GM19397 (cell line): ENCODE results near the gene FAF1.
A peak's percentile ranks its signal among the peaks of the same experiment; 100 is the strongest.

ENCODE experiments used
- ATAC-seq: cut with Tn5 transposase; IDR thresholded peaks from one replicate; pipeline ENCODE4 v1.9.1; 2021; ENCODE audit warnings: mild to moderate bottlenecking, moderate library complexity; ENCODE audit not compliant: unreplicated experiment

FAF1 gene

DNA sequence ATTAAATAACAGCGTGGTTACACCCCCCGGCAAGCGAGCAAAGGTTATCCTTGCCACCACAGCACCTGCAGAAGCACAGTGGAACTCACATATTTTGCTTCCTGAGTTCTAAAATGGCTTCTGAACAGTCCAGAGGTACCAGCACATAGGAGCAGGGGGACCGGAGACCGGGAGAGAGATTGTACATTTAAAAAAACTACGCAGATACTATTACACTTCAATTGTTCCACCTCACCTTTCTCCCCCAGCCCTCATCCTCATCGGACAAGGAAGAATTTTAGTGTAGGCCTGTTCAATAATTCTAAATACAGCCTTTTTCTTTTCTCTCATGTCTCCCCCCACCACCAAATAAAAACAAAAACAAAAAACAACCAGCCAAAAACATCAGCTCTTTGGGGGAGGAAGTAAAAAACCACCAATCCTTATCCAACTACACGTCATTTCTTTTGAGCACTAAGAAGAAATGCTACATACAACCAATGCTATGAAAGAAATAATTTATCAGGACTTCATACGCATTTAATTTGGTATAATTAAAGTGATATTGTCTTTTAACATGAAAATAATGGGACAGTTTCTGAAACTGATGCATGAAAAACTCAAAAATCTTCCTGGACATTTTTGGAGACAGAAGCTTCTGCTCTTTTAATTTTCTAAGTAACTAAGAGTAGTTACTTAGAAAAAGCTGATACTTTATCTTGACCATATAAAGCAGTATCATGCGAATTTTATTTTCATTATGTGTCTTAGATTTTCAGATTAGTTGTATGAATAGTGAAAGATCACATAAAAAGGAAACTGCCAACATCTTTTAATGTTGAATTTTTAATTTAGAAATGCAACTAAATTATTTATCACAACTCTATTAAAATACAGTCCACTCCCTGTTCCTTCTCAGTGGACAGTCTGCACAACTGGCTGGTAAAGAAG is 19.1 kb upstream of the FAF1 start:
- ATAC-seq, result no peak

DNA sequence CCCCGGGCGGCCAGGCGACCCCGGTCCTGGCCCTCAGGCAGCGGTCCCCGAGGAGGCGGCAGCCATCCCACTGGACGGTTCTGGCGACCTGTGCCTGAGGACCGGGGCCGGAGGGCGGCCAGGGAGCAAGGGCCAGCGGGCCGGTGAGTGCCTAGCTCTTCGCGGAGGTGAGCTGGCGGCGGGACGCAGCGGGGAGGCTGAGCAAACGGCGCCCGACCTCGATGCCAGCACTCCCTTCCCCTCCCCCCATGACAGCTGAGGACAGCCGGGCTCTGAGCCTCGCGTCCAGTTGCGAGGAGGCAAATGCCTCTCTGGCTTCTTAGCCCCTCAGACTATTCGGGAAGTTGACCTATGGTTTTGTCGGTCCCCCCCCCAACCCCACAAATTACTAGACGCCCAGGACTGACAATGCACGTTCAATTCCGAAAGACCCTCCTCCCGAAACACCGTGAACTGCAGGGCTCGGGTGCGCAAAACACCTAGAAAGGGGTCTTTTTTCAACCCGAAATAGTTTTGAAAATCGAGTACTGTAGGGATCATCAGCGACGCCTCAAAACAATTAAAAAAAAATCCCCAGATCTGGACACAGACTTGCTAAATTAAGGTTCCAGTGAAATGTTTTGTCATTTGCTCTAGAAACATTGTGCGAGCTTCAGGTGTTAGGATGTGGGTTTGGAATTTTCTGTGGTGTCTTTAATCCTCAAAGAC is 18.2 kb upstream of the FAF1 start:
- ATAC-seq, result peak; percentile 51

DNA sequence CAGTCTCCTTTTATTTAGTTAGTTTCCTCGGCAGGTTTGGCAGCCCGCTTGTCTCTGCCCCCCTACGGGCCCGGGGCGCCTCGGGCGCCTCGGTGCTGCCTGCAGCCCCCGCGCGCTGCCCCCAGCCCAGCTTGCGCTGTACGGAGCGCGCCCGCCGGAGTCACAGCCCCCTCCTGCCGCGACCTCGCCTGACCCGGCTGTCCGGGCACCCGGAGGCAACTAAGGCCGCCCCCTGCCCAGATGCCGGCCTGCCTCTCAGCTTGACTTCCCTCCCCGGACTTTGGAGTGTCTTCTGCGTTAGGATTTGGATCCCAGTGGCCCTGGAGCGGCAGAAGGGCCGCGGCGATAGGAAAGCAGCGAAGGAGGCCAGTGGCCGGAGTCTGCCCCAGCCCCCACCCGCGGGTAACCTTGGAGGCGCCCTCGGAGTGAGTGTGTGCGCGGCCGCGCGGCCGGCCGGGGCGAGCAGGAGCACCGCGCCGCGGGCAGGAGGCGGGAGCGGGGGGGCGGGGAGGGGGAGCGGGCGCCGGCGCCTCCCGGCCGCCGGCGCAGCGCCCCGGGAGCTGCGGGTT is 17.6 kb upstream of the FAF1 start:
- ATAC-seq, result peak; percentile 61

DNA sequence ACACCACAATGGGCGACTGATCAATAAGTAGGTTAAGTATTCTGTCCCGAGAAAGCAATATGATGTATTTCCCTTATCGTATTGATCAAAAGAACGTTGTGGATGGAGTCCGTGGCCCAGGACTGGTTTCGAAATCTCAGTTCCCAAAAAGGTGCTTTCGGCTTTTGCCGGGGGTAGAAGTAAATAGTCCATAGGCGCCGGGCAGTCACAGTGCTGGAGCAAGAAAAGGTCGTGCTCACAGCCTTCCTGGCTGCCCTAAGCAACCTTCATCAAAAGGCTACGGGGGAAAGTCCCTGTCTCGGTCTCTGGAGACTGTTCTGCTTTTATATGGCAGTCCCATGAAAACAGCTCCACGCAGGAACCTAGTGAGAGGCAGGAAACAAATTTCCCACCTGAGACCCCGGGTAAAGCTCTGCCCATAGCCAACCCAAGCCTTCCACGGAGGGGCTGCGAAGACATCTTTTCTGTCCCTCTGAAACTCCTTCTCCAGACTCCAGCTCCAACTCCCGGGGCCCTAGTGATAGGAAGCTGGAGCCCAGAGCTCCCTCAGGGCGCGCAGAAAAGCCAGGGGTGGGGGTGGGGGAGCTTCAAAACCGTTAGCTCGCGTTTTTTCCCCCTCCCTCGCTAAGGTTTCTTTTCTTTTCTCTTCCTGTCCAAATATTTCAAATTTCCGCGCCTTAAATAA is 17.0 kb upstream of the FAF1 start:
- ATAC-seq, result peak; percentile 47

DNA sequence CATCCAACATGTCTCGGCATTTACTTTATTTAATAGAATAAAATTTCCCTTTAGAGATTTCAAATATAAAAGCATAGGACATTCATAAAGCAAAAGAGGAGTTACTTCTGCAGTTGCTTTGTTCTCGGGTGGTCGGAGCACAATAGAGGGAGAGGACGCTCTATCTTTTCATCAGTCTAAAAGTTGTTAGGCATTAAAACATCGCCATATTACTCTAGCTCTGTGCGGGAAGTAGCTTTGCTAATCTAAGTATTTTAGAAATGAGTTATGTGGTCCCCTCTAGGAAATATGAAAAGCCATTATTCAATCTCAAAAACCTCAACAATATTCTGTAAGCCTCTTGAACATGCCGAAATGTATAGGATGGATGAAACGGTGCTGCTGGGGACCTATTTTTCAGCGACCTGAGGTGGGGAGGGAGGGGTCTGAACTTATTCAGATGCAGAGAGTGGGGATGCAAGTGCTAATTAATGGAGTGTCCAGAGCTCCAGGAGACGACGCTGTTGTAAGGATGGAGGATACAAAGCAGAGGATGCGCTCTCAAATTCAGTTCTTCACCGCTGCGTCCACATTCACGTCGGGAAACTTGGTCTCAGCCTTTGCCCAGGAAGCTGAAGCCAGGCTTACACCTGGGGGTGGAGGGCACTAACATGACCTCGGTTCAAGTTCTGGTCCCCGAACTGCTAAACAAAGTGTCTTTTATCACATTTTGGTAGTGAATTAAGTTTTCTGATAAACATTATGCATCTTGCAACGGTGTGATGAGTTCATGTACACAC is 16.2 kb upstream of the FAF1 start:
- peak; percentile 1 for ATAC-seq

DNA sequence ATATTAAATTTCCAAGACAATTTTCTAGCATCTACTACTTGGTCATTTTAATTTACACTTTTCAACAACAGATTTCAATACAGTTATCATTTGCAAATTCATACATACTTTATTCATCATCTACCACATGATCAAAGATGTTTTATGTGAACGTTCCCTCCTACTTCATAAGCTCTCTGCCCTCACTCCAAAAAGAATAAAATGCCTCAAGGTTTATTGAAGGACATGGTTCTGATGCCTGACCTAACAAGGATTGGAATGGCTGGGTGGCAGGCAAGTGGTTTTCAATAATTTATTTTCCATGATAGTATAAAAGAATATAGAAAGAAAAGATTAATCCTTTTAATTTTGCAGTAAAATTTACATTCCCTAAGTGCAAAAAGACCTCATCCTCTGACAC is 15.4 kb upstream of the FAF1 start:
- no peak for ATAC-seq

DNA sequence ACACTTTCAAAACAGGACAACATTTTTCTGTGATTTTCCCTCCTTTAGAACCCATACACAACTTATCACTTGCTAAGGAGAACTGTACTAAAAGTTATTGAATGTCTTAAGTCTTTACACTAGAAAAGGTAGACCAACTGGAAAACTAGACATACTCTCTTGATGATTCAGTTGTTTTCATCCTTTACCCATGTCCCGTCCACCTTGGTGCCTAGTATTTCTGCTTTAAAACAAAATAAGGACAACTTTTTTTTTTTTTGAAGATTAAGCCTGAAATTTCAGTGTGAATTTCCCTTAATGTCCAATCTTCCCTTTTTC is 14.5 kb upstream of the FAF1 start:
- ATAC-seq, result no peak

DNA sequence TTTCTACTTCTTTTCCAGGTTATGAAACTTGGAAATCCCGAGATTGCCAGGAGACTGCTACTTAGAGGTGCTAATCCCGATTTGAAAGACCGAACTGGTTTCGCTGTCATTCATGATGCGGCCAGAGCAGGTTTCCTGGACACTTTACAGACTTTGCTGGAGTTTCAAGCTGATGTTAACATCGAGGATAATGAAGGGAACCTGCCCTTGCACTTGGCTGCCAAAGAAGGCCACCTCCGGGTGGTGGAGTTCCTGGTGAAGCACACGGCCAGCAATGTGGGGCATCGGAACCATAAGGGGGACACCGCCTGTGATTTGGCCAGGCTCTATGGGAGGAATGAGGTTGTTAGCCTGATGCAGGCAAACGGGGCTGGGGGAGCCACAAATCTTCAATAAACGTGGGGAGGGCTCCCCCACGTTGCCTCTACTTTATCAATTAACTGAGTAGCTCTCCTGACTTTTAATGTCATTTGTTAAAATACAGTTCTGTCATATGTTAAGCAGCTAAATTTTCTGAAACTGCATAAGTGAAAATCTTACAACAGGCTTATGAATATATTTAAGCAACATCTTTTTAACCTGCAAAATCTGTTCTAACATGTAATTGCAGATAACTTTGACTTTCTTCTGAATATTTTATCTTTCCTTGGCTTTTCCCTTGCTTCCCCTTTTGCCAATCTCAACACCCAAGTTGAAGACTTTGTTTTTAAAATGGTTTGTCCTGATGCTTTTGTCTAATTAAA is 14.0 kb upstream of the FAF1 start:
- ATAC-seq, result no peak

DNA sequence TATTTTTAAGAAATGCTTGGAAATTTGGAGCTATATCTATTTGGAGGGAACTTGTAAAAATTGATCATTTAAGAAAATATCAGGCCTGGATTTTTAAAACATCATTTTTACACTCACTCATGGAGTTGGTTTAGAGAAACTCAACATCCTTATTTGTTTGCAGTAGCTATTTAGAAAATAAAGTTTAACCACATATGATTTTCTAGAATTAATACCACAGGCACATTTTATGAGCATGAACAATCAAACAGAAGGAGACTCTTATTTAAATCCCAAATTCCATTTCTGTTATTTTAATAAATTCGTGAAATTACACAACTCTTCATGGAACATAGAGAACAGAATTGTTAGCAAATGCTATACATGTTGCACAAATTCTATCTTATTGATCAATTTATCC is 13.2 kb upstream of the FAF1 start:
- ATAC-seq, result no peak

DNA sequence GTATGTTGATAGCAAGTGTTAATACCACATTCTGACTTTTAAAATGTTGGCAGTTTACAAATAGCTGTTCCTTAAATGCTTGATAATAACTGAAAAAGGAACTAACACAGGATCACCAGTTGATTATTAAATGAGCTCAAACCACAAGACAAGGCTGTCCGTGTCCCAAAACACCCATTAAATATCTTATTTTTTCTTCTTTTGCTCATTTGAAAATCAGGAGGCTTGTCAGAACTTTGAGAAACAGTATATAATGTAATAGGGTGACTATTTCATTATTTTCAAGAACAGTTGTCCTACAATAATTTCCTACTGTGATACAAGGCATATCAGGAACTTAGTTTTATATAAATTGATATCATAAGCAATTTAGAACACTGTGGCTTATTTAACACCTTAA is 12.7 kb upstream of the FAF1 start:
- no peak for ATAC-seq

DNA sequence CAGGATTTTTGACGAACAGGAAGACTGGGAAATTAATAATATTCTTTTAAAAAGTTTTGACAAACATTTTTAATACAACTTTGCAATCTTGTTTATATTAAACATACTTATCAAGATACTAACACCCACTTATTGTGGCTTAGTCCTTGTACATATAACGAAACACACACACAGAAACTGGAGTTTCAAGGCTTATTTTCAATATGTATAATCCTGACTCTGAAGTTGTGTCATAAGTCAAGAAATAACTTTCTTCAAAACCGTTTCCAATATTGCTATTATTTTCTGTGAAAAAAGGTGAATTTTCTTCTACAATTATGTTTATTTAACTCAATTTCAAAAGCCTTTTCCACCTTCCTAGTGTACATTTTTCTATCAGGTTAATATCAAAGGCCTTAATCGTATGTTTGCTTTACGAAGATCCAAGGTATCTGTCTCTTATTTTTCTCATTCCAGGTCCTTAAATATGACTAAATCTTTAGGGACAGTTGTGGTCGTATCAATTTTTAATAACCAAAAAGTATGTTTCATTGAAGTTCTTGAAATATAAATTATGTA is 11.8 kb upstream of the FAF1 start:
- no peak for ATAC-seq

DNA sequence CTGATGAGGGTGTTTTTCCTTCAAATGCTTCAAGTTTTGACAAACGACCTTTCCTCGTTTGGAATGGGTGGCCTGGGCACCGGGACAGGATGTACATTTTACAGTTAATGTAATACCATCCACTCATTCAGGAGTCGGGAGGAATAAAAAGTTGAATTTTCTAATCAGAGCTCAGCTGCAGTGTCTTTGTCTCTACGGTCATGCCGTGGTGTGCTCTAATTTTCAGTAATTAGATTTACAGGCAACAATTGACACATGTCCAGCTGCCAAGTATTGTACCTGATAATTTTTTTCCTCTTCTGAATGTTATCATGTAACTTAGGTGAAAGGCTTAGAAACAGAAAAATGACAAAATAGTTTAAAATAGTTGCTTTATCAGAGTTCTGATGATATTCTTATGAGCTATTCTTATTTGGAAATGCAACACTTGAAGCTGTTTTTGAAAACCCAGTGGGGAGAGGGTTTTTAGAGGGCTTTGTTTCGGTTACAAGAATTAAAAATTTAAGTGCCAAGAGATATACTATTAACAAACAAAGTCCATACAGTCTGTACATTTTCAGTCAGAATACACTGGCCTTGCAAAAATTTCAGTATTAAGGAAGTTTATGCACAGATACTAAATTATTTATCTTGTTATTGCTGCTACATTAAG is 11.0 kb upstream of the FAF1 start:
- no peak for ATAC-seq

DNA sequence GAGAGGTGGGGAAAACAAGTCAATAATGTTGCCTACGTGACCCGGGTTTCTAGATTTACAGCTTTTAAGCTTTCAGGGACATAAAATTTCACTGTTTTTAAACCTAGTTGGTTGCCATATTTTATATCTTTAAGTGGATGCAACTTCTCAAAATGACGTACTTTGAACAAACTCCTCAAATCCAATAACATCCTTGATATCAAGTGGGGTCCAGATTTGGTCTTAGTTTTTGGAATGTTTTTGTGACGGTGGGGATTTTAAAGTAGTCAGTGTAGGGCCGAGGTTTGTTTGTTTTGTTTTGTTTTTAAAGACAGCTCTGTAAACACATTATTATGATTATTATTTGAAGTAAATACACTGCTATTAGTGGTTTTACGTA is 10.4 kb upstream of the FAF1 start:
- ATAC-seq, result no peak

DNA sequence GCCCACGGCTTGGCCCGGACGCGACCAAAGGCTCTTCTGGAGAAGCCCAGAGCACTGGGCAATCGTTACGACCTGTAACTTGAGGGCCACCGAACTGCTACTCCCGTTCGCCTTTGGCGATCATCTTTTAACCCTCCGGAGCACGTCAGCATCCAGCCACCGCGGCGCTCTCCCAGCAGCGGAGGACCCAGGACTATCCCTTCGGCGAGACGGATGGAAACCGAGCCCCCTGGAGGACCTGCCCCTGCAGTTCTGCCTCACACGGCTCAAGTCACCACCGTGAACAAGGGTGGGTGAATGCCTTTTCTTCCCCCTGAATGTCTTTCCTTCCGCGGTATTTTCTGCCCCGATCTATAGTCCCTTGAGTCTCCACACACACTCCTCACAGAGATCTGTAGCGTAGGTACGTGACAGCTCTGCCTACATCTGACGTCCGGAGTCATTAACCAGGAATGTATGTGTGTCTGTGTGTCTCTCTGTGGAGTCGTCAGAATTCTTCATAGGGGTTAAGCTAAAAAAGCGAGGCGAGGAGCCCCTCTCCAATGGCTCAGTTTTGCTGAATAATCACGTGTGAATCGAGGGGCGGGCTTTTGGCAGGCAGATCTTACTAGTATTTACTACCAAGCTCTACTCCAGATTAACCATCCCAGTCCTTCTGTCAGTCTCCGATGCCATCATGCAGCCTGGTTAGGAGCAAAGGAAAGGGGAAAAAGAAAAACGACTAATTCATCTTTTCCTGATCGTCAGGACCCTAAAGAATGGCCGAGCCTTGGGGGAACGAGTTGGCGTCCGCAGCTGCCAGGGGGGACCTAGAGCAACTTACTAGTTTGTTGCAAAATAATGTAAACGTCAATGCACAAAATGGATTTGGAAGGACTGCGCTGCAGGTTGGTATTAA is 9.8 kb upstream of the FAF1 start, which contains the start of gene CDKN2C:
Gene CDKN2C (plus strand): TSS at position 635 of the 898 bp plus-strand sequence. CDS start 124 bp downstream, at position 759.
- peak; percentile 24 for ATAC-seq

DNA sequence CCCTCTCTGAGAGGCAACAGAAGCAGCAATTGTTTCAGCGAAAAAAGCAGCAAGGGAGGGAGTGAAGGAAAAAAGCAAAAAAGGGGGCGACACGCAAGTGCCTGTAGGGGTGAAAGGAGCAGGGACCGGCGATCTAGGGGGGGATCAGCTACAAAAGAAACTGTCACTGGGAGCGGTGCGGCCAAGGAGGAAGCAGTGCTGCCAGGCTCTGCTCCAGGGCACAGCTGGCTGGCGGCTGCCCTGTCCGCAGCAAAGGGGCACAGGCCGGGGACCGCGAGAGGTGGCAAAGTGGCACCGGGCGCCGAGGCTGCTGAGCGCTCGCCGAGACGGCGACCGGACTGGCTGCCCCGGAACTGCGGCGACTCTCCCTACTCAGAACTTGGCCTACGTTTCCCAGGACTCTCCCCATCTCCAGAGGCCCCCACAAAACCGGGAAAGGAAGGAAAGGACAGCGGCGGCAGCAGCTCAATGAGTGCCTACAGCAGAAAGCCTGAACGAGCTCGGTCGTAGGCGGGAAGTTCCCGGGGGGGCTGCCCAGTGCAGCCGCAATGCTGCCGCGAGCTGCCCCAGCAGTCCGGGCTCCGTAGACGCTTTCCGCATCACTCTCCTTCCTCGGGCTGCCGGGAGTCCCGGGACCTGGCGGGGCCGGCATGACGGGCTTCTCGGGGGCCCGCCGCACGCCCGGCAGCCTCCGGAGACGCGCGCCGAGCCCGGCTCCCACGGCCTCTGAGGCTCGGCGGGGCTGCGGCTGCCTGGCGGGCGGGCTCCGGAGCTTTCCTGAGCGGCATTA is 8.9 kb upstream of the FAF1 start:
- peak; percentile 19 for ATAC-seq

DNA sequence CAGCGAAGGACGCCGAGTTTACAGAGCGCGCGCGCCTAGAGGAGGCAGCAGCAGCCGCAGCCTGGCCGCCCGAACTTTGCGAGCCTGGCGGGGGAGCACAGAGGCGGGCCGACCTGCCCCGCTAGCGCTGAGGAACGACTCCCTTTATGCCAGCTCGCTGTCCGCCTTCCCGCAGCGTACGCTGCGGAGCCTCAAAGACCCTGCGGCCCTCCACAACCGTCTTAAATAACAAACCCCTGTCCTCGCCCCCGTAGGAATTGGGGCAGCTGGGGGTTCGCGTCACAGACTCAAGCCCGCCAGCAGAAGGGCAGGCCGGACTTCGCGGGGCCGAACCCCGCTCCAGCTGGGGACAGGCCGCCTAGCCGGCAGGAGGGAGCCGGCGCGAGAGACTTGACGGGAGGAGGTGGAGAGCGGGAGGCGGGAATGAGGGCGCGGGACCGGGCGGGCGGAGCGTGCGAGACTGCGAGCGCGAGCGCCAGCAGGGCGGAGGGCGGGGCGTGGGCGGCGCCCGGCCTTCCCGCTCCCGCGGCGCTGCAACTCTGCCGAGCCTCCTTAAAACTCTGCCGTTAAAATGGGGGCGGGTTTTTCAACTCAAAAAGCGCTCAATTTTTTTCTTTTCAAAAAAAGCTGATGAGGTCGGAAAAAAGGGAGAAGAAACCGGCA is 8.2 kb upstream of the FAF1 start:
- ATAC-seq, result peak; percentile 59
